ENCODE results near the gene MELK.
A peak's percentile ranks its signal among the peaks of the same experiment; 100 is the strongest.

Gene MELK

DNA sequence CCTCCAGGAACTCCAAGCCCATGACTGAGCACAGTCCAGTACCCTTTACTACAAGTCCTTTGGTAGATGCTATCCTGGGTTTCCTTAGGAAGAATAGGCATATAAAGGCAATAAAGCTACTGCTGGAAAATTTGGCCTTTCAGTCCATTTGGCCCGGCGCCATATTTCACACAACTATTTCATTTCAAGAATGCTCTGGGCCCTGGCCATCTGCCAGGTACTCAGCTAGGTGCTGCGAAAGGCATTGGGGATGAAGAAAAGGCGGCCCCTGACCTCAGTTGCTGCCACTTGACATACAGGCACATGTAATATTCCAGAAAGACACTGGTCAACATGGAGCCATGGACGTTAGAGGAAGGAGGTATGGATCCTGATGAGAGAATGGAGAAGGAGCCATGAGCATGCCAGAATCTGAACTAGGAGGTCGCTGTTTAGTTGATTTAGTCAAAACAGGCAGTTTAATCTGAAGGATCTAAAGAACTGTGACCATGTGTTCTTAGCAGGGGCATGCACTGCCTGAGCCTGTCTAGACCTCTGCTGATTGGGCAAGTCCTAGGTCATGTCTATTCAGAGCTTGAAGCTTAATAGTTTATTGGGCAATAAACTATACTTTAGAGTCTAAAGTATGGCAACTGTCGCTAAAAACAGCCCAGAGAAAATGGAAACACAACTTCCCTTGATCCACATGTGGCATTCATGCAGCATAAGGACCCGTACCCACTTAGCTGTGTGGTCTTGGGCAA, 149.3 kb downstream of the MELK start:
- TF ChIP-seq, protein P1, sequence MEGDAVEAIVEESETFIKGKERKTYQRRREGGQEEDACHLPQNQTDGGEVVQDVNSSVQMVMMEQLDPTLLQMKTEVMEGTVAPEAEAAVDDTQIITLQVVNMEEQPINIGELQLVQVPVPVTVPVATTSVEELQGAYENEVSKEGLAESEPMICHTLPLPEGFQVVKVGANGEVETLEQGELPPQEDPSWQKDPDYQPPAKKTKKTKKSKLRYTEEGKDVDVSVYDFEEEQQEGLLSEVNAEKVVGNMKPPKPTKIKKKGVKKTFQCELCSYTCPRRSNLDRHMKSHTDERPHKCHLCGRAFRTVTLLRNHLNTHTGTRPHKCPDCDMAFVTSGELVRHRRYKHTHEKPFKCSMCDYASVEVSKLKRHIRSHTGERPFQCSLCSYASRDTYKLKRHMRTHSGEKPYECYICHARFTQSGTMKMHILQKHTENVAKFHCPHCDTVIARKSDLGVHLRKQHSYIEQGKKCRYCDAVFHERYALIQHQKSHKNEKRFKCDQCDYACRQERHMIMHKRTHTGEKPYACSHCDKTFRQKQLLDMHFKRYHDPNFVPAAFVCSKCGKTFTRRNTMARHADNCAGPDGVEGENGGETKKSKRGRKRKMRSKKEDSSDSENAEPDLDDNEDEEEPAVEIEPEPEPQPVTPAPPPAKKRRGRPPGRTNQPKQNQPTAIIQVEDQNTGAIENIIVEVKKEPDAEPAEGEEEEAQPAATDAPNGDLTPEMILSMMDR (IDR thresholded peaks at IDR 0.05) = no peak
- DNase-seq = no peak
- Mint-ChIP-seq H3K4me3 (no peak overlapping the region), H3K27ac (no peak overlapping the region), H3K9me3 (no peaks in the 10 kb centered on the region), H3K4me1 (peaks cover 14% of the 10 kb centered on the region), H3K36me3 (ENCODE audit: low read depth) (no peaks in the 10 kb centered on the region), H3K27me3 (ENCODE audit: low read depth, poor library complexity) (peaks cover 14% of the 10 kb centered on the region)

DNA sequence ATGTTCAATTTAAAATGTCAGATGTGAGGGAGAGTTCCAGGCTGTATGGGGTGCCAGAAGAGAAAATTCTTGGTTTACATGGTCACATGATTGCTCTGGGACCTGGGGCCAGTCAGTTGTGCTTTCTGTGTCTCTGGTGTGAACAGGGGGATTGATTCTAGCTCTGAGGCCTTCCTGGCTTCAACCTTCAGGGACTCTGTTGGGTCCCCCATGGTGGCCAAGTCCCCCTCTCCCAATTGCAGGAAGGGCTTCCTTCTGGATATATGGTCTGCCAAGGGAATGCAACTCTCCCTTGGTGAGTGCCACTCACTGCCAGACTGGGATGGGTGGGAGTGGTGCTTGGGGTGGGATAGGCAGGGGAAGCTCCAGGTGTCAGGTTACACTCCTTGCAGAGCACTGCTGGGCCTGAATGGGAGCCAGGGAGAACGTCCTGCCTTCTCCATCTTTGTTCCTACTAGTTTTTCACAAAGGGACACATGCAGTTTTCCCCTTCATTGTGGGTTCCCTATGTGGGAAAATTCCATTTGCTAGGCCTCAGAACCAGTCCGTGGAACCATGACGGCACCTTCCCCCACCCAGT, 153.2 kb downstream of the MELK start:
- H3K4me3 Mint-ChIP-seq = no peak overlapping the region
- H3K27ac Mint-ChIP-seq = no peak overlapping the region
- peaks cover 20% of the 10 kb centered on the region for H3K4me1 Mint-ChIP-seq
- H3K9me3 Mint-ChIP-seq = no peaks in the 10 kb centered on the region
- no peaks in the 10 kb centered on the region for H3K36me3 Mint-ChIP-seq (ENCODE audit: low read depth)
- TF ChIP-seq, protein P1 (IDR thresholded peaks at IDR 0.05) = no peak
- H3K27me3 Mint-ChIP-seq (ENCODE audit: low read depth, poor library complexity) = peaks cover 10% of the 10 kb centered on the region
- DNase-seq = peak; percentile 38
